K562 (cell line): ENCODE measurements around the gene ARL6IP1. TPM values are rescaled to one million over a fixed set of nuclear protein-coding genes. Genes with fewer than 3 reads are reported as not detected.

Experiments used
- ATAC-seq: fragments of 200-7000 bp; cut with Tn5 transposase; 3 replicates; pipeline ENCODE4 v1.9.1; 2020; ENCODE audit warnings: moderate library complexity
- BruUV-seq: library from RNA; stranded (reverse); fragments of 400-500 nt; replicated peaks from 2 replicates; lab custom pipeline; 2021; lab: Mats Ljungman, UMichigan
- CTCF ChIA-PET: fragments of 300-600 bp; formaldehyde crosslinking; extraction: SDS; loops from one replicate; lab custom pipeline; 2021; ENCODE audit warnings: low intra/inter-chr PET ratio; lab: Yijun Ruan, JAX
- POLR2A ChIA-PET: fragments of 300-600, 350-650 bp; sonication (Branson Sonifier 250); formaldehyde crosslinking; extraction: SDS; loops from one replicate; lab custom pipeline; 2021; ENCODE audit warnings: antibody characterized with exemption, inconsistent platforms; lab: Yijun Ruan, JAX
- DNase-seq, 4 experiments: peaks; one replicate each; pipeline versions ENCODE4 v3.0.0 to v3.0.0-alpha.2; 2011 to 2018; ENCODE audit warnings: low spot score in 3 of 4, mixed read lengths in 3 of 4; ENCODE audit errors: extremely low read depth in 1 of 4
- FAIRE-seq: peaks from 2 replicates; lab custom pipeline; 2011; peaks lifted over from hg19 to GRCh38; lab: Jason Lieb, UNC
- H2AFZ ChIP-seq: 2 replicates; pipeline ENCODE4 v1.6.0; 2011; ENCODE audit warnings: low read depth, low read length, control low read depth, inconsistent platforms
- H3K27ac ChIP-seq: fragments of 200-600 bp; 3 replicates; pipeline ENCODE4 v1.8.0; 2011; ENCODE audit warnings: low read depth, mild to moderate bottlenecking, control low read depth, inconsistent platforms, low read length, moderate library complexity, mixed read lengths; ENCODE audit errors: extremely low read depth
- H3K27me3 ChIP-seq, 2 experiments: fragments of 300-600 bp in 1 of 2; 2 replicates in 1 of 2; 3 replicates in 1 of 2; pipeline versions ENCODE4 v1.6.0 to v1.8.0; 2011; ENCODE audit warnings: inconsistent platforms in 2 of 2, low read length in 2 of 2, mild to moderate bottlenecking in 1 of 2, mixed read lengths in 1 of 2, moderate library complexity in 1 of 2; ENCODE audit not compliant: control insufficient read depth in 2 of 2, insufficient read depth in 2 of 2
- H3K36me3 ChIP-seq: fragments of 300-600 bp; 3 replicates; pipeline ENCODE4 v1.8.0; 2011; ENCODE audit warnings: mild to moderate bottlenecking, low read length, inconsistent platforms; ENCODE audit not compliant: control insufficient read depth, insufficient read depth
- H3K4me1 ChIP-seq, 2 experiments: fragments of 200-600 bp in 1 of 2; replicated peaks in 1 of 2; 2 replicates in 1 of 2; 3 replicates in 1 of 2; pipeline versions ENCODE4 v1.5.1 to v1.8.0; 2011; ENCODE audit warnings: inconsistent platforms in 2 of 2, low read length in 2 of 2, mild to moderate bottlenecking in 1 of 2, mixed read lengths in 1 of 2, moderate library complexity in 1 of 2; ENCODE audit not compliant: control insufficient read depth in 2 of 2, insufficient read depth in 2 of 2
- H3K4me2 ChIP-seq: 2 replicates; pipeline ENCODE4 v1.6.1; 2011; ENCODE audit warnings: low read length, control low read depth, inconsistent platforms, mixed read lengths; ENCODE audit not compliant: insufficient read depth
- H3K4me3 ChIP-seq: fragments of 200-600 bp; sonication (generic), shearing (Covaris generic); 2 replicates; pipeline ENCODE4 v1.5.1; 2016; ENCODE audit warnings: control low read depth, inconsistent platforms
- H3K79me2 ChIP-seq: fragments of 200-600 bp; 3 replicates; pipeline ENCODE4 v1.8.0; 2011; ENCODE audit warnings: low read length, inconsistent platforms; ENCODE audit not compliant: control insufficient read depth, insufficient read depth
- H3K9ac ChIP-seq, 2 experiments: 2 replicates each; pipeline versions ENCODE4 v1.6.0 to v1.6.1; 2011; ENCODE audit warnings: low read depth in 2 of 2, low read length in 2 of 2, control low read depth in 1 of 2, inconsistent platforms in 1 of 2, mild to moderate bottlenecking in 1 of 2, mixed read lengths in 1 of 2; ENCODE audit not compliant: insufficient read depth in 1 of 2
- H3K9me1 ChIP-seq: one replicate; pipeline ENCODE4 v1.6.0; 2011; ENCODE audit warnings: inconsistent platforms, mild to moderate bottlenecking, low read length, moderate library complexity; ENCODE audit not compliant: control insufficient read depth, insufficient read depth
- H3K9me3 ChIP-seq: replicated peaks from 2 replicates; pipeline ENCODE4 v1.5.1; 2011; ENCODE audit warnings: low read depth, low read length, inconsistent platforms; ENCODE audit not compliant: control insufficient read depth, insufficient read depth
- H4K20me1 ChIP-seq: replicated peaks from 2 replicates; pipeline ENCODE4 v1.6.1; 2011; ENCODE audit warnings: low read length, inconsistent platforms, mixed read lengths; ENCODE audit not compliant: control insufficient read depth, insufficient read depth
- BACH1 ChIP-seq: fragments of 200-800 bp; sonication (Bioruptor generic); IDR thresholded peaks from 2 replicates; pipeline ENCODE4 v1.6.1; 2016; ENCODE audit warnings: missing genetic modification characterization, missing compliant biosample characterization
- DMBX1 ChIP-seq: fragments of 250-450 bp; sonication (Bioruptor Pico); IDR thresholded peaks from 2 replicates; pipeline ENCODE4 v1.8.0; 2022; ENCODE audit warnings: inconsistent platforms, mild to moderate bottlenecking, moderate library complexity, borderline replicate concordance
- FUS ChIP-seq: fragments of 200-400 bp; formaldehyde crosslinking; optimal IDR thresholded peaks from 2 replicates; pipeline ENCODE3; 2017; ENCODE audit warnings: low read depth, low read length
- GATAD2A ChIP-seq: fragments of 450-650 bp; IDR thresholded peaks from 2 replicates; pipeline ENCODE4 v1.6.1; 2017
- GTF2F1 ChIP-seq: IDR thresholded peaks from 2 replicates; pipeline ENCODE4 v1.6.1; 2011; ENCODE audit warnings: low read depth, low read length, improper control_type of control experiment
- LARP7 ChIP-seq: fragments of 450-650 bp; IDR thresholded peaks from 2 replicates; pipeline ENCODE4 v1.6.1; 2016
- NR2F6 ChIP-seq: fragments of 450-650 bp; formaldehyde crosslinking; IDR thresholded peaks from 2 replicates; pipeline ENCODE4 v1.4.0; 2020; ENCODE audit warnings: mild to moderate bottlenecking
- RBFOX2 ChIP-seq: fragments of 200-400 bp; formaldehyde crosslinking; IDR thresholded peaks from 2 replicates; pipeline ENCODE4 v1.6.1; 2017; ENCODE audit warnings: low read depth, mild to moderate bottlenecking, low read length, moderate library complexity
- ZBTB11 ChIP-seq, 3 experiments: fragments of 200-800 bp in 1 of 3; fragments of 250-450 bp in 1 of 3; fragments of 450-650 bp in 1 of 3; sonication (Bioruptor Pico) in 1 of 3; sonication (Bioruptor generic) in 1 of 3; formaldehyde crosslinking in 1 of 3; IDR thresholded peaks; 2 replicates each; pipeline versions ENCODE4 v1.6.1 to v1.8.0; 2016 to 2022; ENCODE audit warnings: mild to moderate bottlenecking in 2 of 3, missing genetic modification characterization in 2 of 3, missing compliant biosample characterization in 1 of 3, moderate library complexity in 1 of 3
- ZBTB26 ChIP-seq: fragments of 450-650 bp; formaldehyde crosslinking; IDR thresholded peaks from 2 replicates; pipeline ENCODE4 v1.4.0; 2022; ENCODE audit warnings: missing genetic modification characterization
- ZNF445 ChIP-seq: fragments of 250-450 bp; sonication (Bioruptor Pico); IDR thresholded peaks from 2 replicates; pipeline ENCODE4 v1.4.0; 2020; ENCODE audit warnings: low read depth, mild to moderate bottlenecking, moderate library complexity
- ZNF561 ChIP-seq: fragments of 450-650 bp; formaldehyde crosslinking; conservative IDR thresholded peaks from 2 replicates; pipeline ENCODE4 v1.4.0; 2020; ENCODE audit warnings: mild to moderate bottlenecking, moderate library complexity
- ZNF830 ChIP-seq: fragments of 250-450 bp; sonication (Bioruptor Pico); IDR thresholded peaks from 2 replicates; pipeline ENCODE4 v1.5.0; 2021; ENCODE audit warnings: mild to moderate bottlenecking
- WGBS: fragments of 100-300 bp; shearing (Covaris generic); methylation state at CpG from one replicate; pipeline ENCODE4 v1.1.6; 2016; ENCODE audit warnings: low coverage, mixed read lengths; ENCODE audit not compliant: insufficient coverage; ENCODE audit errors: missing lambda C conversion rate; 5-methylcytosine and 5-hydroxymethylcytosine counted together
- in situ Hi-C: fragments of 300-500 bp; cut with MboI; formaldehyde crosslinking; loops from 4 replicates; pipeline ENCODE4 v1.15.0; 2018; ENCODE audit warnings: inconsistent platforms, mixed read lengths
- intact Hi-C: fragments of 100-400 bp; cut with micrococcal nuclease; formaldehyde crosslinking; loops from 2 replicates; pipeline ENCODE4 v1.14.2; 2022
- polyA plus RNA-seq, 8 experiments: library from polyadenylated mRNA; depleted of rRNA in 4 of 8; stranded (reverse) in 5 of 8; unstranded in 3 of 8; fragments of >200 nt; fragmentation: Nextera tagmentation in 2 of 8; fragmentation: Illumina TruSeq in 1 of 8; extraction: Ambion mirVana in 2 of 8; extraction: Trizol in 1 of 8; gene quantifications; 2 replicates each; pipeline versions ENCODE4 v1.2.1 to v1.2.3, GENCODE V29; 2011 to 2014; ENCODE audit warnings: inconsistent platforms in 1 of 8, missing spikeins in 1 of 8
- total RNA-seq, 7 experiments: library from RNA; depleted of rRNA in 6 of 7; stranded (reverse); fragments of >200 nt in 6 of 7; fragmentation: Illumina TruSeq in 2 of 7; extraction: Trizol in 2 of 7; gene quantifications; 2 replicates each; pipeline versions ENCODE4 v1.2.1 to v1.2.3, GENCODE V29; 2011 to 2021; ENCODE audit warnings: low replicate concordance in 1 of 7

ARL6IP1 gene
- total and polyA plus RNA-seq, 9 of the 15 experiments (the other 6 are each of a cell fraction or from before 2014, with no cell fraction given), result 102 to 391 (median 162) TPM

GRCh38 chr16:18829251-18829650 is 27.9 kb upstream of the ARL6IP1 start:
- Histone ChIP-seq H3K4me1 (no peaks in the 10 kb centered on the region), H3K27me3 (no peaks in the 10 kb centered on the region), H3K79me2 (no peaks in the 10 kb centered on the region), H3K27ac (no peak overlapping the region), H3K9me3 (no peaks in the 10 kb centered on the region), H3K36me3 (peaks cover 65% of the 10 kb centered on the region), H3K9ac (no peak overlapping the region), H3K4me2 (no peak overlapping the region), H2AFZ (no peak overlapping the region), H3K9me1 (no peaks in the 10 kb centered on the region), H4K20me1 (no peaks in the 10 kb centered on the region), H3K4me3 (no peak overlapping the region)
- in situ Hi-C loops (no loop called here), intact Hi-C loops (no loop called here)
- no peak for ATAC-seq
- FAIRE-seq, result no peak
- POLR2A ChIA-PET, result interaction anchor here (1.0 to 3.4 kb wide), 2 partner anchors 13 to 29 kb away, joined by 3 to 18 read pairs; partner anchors contain the start of gene ARL6IP1
- 96% methylated on average over 6 of the region's 6 CpGs for WGBS
- CTCF ChIA-PET, result no interaction called here
- DNase-seq, result no peak
- TF ChIP-seq NR2F6 (CRISPR knock-in tag) (no peak), LARP7 (no peak), FUS (no peak), ZNF445 (CRISPR knock-in tag) (no peak), ZBTB26 (CRISPR knock-in tag) (no peak), DMBX1 (CRISPR knock-in tag) (no peak), BACH1 (tag) (no peak), RBFOX2 (no peak), ZBTB11 (CRISPR knock-in tag; IDR thresholded peaks at IDR 0.05) (no peak), GATAD2A (no peak), ZNF830 (no peak), ZNF561 (no peak), GTF2F1 (no peak)
- BruUV-seq, result no TSS peak
